ENCODE results near the gene CDH10.

CDH10 gene

DNA sequence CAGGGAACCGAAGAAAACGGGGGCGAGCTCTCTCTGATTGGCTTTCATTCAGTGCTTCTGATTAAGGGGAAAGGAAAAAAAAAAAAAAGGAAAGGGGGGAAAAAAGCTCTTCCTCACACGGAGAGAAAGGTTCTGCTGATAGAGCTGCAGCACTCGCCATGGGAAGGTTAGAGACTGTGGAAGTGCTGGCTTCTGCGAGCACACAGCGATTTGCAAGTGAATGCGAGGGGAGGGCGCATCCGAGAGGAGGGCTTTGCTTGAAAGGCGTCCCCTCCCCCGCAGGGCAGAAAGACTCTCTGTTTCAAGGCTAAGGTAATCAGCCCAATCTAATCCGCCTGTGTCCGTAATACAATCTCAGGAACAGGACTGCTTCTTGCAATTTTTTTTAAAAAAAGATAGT lies at the start of gene CDH10:
CDH10 (minus strand) TSS at position 218 of the 400 bp plus-strand sequence. CDS start 51,488 bp downstream, outside the sequence.
- DNase-seq (ENCODE audit: low read depth), result no peak

DNA sequence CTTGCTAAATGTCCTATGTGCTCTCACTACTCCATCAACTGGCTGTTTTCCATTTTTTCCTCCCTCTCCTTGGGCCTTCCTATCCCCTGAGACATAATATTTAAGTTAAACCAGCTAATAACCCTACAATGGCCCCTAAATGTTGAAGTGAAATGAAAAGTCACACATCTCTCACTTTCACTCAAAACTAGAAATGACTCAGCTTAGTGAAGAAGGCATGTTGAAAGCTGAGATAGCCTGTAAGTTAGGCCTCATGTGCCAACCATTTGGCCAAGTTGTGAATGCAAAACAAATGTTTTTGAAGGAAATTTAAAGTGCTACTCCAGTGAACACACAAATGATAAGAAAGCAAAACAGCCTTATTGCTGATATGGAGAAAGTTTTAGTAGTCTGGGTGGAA lies 48.8 kb upstream of the CDH10 start:
- no peak for DNase-seq (ENCODE audit: low read depth)

DNA sequence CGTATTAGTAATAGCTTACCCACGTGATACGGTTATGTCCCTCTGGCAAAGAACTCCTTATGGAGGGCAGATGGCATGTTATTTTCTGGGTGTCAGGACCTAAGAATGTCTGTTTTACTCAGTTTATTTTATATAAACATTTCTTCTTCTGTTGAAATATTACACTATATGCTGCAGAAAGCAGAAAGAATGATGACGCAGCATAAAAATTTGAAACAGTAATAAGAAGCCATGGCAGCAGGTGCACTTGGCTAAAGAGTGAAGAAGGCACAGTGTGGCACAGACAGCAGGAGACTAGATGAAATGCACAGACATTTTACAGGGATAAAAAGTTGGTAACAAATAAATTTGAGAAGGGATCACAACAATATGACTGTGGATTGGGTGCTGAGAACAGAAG lies 46.3 kb upstream of the CDH10 start:
- no peak for DNase-seq (ENCODE audit: low read depth)

DNA sequence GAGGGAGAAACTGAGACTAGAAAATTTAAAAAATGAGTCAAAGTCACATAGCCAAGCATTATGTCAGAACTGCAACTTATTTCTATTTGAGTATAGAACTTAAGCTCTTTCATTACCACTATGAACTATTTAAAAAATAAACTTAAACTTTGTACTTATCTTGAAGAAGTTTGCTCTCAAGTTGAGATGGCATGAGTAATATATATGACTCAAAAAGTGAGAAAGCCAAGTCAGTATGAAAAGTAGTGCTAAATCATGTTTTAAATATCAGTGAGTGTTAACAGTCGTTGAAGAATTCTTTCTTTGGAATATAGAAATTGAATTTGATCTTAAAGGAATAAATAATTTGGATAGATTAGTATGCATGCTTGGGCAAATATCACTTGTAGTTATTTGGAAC lies 36.3 kb upstream of the CDH10 start:
- no peak for DNase-seq (ENCODE audit: low read depth)

DNA sequence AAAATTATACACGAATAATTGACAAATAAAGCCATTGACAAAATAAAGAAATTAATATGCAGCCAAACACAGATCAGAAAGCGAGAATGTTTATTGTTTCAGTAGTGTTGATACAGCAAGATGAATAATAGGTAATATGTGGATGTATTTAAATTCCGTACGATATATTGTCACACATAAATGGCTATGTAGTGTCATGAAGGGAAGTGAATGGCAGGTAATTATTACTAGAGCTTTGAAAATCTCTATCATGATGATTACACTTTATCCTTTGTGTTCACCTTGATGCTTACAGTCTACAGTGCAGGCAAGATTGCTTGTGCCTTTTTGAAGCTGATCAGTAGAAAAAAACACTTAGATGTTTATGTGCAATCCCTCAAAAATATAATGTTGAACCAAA lies 23.3 kb upstream of the CDH10 start:
- no peak for DNase-seq (ENCODE audit: low read depth)

DNA sequence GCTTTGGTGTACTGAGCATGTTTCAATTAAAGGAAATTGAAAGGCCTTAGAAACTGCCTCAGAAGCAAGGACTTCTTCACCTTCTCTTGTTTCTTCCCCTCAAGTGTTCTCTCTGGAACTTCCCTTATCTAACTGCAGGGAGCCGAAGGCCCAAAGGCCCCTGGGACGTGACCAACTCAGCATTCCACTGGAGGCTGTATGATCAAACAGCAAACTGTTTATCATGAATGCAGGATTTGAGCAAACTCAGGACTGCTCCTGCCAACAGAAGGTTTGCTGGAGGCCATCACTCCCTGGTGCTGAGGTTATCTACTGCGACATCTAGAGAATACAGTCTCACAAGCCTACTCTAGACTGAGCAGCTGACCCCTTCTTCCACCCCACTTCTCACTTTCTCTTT lies 4.8 kb upstream of the CDH10 start:
- no peak for DNase-seq (ENCODE audit: low read depth)

DNA sequence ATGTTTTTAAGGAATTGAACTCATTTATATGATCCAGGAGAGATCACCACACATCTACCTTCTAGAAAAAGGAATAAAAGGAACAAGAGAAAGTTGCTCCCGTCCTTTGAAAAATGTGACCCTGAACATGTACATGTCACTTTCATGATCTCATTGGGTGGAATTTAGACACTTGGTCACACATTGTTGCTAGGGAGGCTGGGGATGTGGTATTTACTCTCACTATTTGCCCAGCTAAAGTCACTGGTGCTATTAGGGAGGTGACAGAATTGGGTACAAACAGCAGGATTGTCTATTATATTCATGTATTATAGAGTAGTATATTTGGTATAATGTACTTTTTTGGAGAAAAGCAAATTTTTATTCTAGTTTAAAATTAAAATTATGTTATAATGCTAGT lies 2.1 kb upstream of the CDH10 start:
- no peak for DNase-seq (ENCODE audit: low read depth)

DNA sequence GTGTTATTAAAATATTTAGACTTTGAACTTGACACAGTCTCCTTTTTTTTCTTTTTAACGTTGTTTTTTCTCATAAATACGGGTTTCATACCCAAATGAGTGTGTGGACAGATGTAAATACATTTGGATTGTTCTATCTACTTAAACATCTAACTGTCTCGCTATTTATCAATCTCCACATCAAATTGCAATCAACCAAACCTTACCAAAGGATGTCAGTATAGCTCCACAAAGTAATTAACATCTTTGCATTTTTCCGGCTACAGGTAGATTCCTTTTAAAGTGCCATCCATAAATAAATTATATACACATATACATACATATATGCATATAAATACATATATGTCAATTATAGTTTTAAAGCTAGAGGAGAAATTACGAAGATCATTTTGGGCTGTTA lies 705 bp upstream of the CDH10 start:
- no peak for DNase-seq (ENCODE audit: low read depth)

DNA sequence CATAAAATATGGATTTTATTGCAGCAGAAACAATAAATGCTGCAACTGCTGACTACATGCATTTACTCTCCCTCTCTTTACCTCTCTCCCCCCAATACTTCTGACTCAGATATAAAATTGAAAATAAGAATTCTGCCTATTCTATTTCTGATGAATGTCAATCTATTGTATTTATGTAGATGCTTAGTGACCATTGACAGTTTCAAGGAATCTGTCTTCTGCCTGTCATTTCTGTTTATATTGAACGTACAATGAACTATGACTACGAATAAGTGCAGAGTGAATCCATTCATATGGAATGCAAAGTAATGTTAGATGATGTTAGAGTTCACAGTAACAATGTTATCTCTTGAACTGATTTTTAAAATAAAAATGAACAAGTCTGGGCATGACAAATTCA lies 898 bp downstream of the CDH10 start:
- no peak for DNase-seq (ENCODE audit: low read depth)

DNA sequence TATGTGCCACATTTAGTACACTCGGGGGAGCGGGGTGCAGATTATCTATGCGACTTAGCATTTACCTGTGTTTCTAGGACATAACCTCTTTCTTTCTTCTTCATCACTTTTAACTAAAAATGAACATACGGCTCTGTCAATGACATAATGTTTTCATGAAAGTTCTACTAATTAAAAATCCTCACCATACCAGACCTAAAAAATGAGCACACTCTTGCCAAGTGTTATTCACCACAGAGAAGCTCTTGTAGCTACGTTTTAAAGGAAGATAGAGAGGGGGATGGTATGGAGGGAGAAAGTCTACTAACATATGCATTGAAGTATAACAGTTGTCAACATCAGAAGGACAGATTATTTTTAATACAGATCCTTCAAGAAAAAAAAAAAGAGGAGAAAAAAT lies 1.6 kb downstream of the CDH10 start:
- DNase-seq (ENCODE audit: low read depth), result no peak

DNA sequence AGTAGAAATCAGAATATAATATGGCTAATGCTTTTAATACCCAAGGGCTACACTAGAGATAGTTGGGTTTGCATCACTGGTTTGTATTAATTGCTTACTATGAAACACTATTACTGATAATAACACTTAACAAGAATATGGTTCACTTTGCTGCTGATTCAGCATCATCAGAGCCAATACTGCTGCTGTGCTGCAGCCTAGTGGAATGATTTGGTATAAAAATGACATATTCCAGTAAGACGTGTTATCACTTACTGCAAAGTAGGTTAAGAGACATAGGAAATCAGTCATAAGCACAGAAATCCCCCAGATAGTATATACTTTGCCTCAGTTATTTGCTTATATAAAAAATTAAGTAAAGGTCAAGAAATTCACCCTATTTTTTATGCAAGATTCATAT lies 2.8 kb downstream of the CDH10 start:
- DNase-seq (ENCODE audit: low read depth), result no peak

DNA sequence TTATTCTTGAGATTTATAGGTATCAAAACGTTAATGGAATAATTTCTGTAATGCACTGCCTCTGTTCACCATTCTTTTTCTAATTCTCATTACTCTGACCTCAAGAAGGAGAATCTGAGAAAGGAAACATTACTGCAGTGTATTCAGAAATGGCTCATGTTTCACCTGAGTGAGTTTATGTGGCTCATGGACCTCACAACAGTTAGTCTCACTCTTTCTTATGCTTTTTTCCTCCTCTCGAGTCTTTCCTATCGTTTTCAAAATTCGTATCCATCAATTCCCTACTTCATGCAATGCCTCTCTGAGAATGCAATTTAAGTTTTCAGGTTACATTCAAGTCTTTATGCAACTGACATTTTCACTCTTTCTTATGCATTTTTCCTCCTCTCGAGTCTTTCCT lies 9.6 kb downstream of the CDH10 start:
- no peak for DNase-seq (ENCODE audit: low read depth)

DNA sequence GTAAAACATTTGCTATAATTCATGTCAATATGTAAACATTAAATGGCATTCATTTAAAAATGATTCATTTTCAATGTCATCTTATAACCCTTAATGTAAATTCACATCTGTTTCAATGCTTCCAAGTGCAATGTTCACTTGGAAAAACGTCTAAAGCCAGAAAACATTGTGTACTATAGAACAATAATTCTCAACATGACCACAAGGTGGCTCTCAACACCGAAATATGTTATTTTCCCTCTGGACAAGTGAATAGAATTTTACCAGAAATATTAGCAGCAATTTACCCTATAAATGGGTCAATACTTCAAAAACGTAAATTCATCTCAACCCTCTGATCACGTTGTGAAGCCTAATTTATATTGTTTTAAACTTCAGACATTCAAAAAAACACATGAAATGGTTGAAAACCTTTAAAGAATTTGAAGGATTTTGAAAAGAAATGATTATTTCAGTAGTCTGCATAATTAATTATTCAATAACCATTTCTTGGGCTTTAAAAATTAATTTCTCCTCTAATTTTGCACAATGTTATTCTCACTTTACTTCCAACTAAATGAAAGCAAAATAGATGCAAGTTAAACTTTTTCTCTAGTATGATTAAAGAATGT lies 11.0 kb downstream of the CDH10 start:
- DNase-seq (ENCODE audit: low read depth), result no peak

DNA sequence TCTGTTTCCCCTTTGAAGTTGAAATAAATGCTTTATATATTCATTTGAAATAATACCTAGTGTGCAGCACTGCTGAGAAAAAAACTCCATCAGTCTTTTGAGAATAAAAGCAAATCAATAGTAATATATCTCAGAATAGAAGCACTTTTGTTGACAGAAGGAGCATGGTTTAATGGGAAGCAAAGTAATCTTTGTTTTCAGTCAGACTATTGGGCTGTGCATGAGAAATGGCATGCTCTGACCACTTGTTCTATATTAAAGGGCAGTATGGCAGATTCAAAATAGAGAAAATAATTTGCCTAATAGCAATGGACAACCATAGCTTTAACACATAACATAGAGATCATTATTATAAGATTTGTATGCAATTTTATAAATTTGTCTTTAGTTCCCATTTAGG lies 12.4 kb downstream of the CDH10 start:
- no peak for DNase-seq (ENCODE audit: low read depth)

DNA sequence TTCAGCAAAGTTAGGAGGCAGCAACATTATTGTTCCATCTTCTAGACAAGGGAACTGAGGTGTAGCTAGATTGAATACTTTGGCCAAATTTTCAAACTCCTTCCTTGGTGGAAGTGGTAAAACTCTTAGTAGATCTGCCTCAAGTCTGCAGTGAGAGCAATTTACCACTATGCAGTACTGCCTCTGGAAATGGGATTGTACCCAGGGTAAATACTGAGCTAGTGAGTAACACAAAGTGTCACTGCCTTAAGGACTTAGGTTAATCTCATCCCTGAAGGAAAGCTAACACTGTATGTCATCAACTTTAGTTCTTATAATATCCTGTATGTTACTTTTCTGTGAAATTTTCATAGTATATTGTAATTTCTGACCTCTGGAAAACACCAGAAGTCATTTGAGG lies 13.9 kb downstream of the CDH10 start:
- no peak for DNase-seq (ENCODE audit: low read depth)

DNA sequence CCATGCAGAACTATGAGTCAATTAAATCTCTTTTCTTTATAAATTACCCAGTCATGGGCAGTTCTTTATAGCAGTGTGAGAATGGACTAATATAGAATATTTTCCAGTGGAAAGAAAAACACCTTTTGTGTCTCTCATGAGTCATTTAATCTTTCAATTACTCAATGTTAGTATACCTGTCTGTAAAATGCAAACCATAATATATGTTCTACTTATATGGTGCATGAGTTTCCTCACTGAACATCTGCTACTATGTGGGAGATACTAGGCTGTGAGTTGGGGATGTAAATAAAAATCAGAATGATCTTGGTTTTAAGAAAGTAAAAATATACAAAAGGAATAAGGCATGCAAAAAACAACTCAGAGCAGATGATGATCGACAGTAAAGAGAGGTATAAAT lies 15.0 kb downstream of the CDH10 start:
- DNase-seq (ENCODE audit: low read depth), result no peak

DNA sequence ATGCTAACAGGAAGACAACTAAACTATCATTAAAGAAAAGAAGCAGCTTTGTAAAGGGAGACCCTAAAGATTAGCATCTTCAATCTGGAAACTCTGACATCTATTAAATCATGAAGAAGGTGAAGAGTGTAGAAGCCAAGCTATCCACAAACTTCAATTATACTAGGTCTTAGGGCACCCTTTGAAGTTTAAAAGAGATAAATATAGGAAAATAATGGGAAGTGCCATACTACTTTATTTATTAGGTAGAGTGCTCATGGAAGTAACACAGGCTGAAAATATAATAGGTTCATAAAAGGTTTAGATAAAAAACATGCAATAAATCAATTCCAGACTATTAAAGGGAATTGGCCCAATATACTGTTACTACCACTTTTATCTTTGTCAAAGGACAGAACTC lies 19.9 kb downstream of the CDH10 start:
- DNase-seq (ENCODE audit: low read depth), result no peak

DNA sequence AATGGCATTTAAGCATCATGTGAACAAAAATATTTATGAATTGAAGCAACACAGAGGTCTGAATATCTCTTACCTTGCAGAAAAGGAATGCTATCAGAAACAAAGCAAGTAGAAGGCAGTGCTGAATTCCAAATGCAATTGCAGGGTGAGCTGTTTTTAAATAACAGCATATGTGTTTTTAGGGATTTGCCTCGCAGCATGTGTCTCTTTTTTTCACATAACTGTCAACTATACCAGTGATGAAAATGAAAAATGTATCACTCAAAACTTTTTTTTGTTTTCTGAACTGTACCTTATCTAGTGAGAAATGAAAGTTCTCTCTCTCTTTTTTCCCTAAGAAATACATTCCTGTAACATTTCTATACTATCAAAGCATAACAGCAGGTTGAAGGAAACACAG lies 21.2 kb downstream of the CDH10 start:
- DNase-seq (ENCODE audit: low read depth), result no peak

DNA sequence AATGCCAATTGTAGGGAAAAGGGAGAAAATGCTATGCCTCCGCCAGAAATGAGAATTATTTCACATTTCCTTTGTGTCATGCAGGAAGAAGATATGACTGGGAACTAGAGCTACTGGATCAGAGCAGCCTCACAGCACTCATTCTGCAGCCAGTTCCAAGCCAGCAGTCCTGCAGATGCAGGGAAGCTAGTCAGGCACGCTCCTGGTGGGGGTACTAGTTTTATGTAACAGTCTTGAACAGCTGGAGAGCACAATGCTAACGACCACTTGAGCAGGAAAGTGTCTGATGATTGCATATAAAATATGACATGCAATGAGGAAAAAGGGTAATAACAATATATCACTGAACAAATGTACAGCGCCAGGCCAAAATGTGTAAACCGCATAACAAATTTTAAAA lies 21.7 kb downstream of the CDH10 start:
- DNase-seq (ENCODE audit: low read depth), result no peak

DNA sequence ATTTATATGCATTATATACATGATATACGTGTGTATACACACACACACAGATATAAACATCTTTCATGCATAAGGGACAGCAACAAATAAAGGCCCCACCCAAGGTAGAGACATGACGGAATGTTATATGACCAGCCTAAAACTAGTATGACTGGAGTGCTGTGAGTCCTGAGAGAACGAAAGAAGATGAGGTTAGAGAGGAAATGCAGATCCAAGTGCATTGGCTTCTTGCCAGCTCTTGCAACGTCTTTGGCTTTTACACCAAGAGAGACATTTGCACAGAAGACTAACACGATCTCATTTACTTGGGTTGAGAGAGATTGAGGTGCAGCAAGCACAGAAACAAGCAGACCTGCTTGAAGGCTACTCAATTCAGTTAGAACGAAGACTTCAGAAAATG lies 23.0 kb downstream of the CDH10 start:
- DNase-seq (ENCODE audit: low read depth), result no peak

DNA sequence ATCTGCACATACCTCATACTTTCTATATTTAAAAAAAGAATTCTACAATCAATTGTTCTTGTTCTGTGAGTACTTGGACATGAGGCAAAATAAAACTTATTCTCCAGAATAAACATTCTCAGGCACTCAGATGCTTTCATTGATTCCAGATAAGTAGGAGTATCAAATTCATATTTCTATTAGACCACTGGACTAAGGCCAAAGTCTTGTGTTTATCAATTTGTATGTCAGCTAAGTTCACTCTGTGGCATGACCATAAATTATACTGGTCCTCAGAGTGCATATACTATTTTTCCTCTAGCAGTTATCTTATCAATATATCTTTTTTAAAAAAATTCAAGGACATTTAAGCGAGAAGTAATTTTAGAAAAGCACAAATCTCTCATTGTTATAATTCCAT lies 28.2 kb downstream of the CDH10 start:
- no peak for DNase-seq (ENCODE audit: low read depth)

DNA sequence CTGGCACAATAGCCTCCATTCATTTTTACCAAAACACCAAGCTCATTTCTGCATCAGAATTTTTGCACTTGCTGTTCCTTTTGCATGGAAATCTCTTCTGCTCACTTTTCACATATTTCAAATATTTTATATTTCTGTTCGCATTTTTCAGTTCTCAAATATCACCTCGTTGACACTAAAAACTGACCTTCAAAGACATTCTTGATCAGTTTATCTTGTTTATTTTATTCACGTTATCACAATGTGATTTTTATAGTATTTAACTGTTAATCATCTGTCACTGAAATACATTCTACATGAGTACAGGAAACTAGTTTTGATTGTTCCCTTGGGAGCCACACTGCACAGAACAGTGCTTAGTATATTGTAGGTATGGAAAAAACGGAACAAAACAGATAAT lies 29.6 kb downstream of the CDH10 start:
- no peak for DNase-seq (ENCODE audit: low read depth)

DNA sequence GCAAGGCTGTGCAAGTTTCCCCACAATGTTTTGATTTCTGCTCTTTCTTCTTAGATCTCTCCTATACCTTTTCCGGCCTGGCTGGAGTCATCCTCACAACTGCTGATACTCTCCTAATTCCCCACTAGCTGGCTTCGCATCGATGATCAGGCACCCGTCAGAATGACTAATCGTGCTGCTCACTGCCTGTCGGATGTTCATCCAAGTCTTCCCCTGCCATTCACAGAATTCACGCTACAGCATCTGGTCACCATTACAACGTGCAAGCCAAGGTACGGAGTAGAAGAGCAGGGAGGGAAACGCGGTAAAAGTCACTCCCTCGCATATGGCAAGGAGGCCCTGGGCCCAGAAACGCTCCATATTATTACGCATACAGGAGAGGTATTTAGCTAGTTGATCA lies 35.1 kb downstream of the CDH10 start:
- no peak for DNase-seq (ENCODE audit: low read depth)

DNA sequence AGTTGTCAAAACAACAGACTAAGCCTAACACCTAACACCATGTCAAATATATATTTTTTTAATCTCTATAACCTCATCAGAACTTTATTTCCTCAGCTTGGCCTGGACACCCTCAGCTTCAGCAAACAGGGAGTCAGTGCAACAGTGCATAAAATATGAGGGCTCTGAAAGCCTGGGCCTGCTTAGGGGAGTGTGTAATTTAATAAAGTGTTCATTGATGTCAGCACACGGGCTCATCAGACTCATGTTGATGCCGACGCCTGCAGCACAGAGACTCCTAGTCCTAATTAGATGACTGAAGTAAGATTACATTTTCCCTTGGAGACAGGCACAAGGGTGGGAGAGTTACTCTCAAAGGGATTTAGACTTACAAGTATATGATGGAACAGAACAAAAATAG lies 37.8 kb downstream of the CDH10 start:
- no peak for DNase-seq (ENCODE audit: low read depth)

DNA sequence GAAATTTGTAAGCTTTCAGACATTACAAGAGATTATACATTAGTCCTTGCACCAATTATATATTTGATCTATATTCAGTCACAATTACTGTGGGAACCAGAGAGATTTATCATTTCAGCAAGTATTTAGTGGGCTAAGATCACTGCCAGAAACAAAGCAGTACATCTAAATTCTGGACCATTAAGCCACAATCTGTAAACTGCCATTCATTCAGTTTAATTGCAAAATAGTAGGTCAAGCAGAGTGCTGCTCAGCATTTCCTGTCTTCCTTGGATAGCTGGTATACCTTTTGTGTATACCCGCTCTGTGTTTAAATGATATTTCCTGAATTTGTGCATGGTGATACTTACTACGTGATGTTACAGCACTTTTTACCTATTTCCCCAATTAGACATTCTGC lies 42.6 kb downstream of the CDH10 start:
- DNase-seq (ENCODE audit: low read depth), result no peak

All from GM04503 (cell line).